SK-N-MC (cell line): Measurements from ENCODE around the gene SYNM.

Source experiments
- EZH2 ChIP-seq: fragments of 200-600 bp; sonication (generic); IDR thresholded peaks from one replicate; pipeline ENCODE4 v1.6.1; 2017; ENCODE audit warnings: antibody characterized with exemption
- FOXP2 ChIP-seq: optimal IDR thresholded peaks from 2 replicates; pipeline ENCODE3; 2011; ENCODE audit warnings: mild to moderate bottlenecking, moderate library complexity; ENCODE audit not compliant: insufficient read depth; ENCODE audit errors: extremely low read length, control extremely low read depth
- POLR2AphosphoS5 ChIP-seq: IDR thresholded peaks from 2 replicates; pipeline ENCODE4 v1.6.1; 2012; ENCODE audit warnings: mild to moderate bottlenecking, low read depth, low read length, borderline replicate concordance

DNA sequence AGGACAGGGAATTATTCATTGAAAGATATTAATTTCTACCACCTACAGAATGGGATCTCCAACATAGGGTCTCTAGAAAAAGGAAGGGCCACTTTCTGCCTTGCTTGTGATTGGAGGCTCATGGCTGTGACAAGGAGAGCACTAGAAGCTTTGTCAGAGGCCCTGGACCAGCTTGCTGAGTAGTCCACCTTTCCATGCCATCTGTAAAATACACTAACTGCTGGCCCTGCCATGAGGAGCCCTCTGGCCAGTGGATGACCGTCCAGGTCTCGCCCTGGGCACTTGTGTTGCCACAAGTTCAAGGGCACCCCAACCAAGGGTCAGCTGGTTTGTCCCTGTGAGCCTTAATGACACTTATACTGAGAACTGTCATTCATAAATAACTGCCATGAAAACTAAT is 1.6 kb upstream of the SYNM start:
- TF ChIP-seq EZH2 (no peak), POLR2AphosphoS5 (no peak), FOXP2 (no peak)
